Calu3 (cell line): ENCODE results near the gene FYN. TPM values are rescaled to one million over a fixed set of nuclear protein-coding genes. Genes with fewer than 3 reads are reported as not detected.

Experiments used
- BruUV-seq: library from RNA; stranded (reverse); fragments of 400-500 nt; replicated peaks from 2 replicates; lab custom pipeline; 2021; lab: Mats Ljungman, UMichigan
- CTCF ChIA-PET: fragments of 300-600 bp; sonication (Branson Sonifier 250); formaldehyde crosslinking; loops from one replicate; lab custom pipeline; 2022; ENCODE audit warnings: antibody characterized with exemption; lab: Charles Lee
- DNase-seq: peaks from one replicate; pipeline ENCODE4 v3.0.0; 2022
- H3K27ac Mint-ChIP-seq: one replicate; pipeline ENCODE4 v1.8.0; 2022; ENCODE audit warnings: mixed read lengths; ENCODE audit not compliant: unreplicated experiment
- H3K27me3 Mint-ChIP-seq: one replicate; pipeline ENCODE4 v1.8.0; 2022; ENCODE audit warnings: mixed read lengths; ENCODE audit not compliant: unreplicated experiment
- H3K36me3 Mint-ChIP-seq: one replicate; pipeline ENCODE4 v1.8.0; 2022; ENCODE audit warnings: mild to moderate bottlenecking, moderate library complexity, mixed read lengths; ENCODE audit not compliant: insufficient read depth, unreplicated experiment
- H3K4me1 Mint-ChIP-seq: one replicate; pipeline ENCODE4 v1.8.0; 2022; ENCODE audit warnings: mild to moderate bottlenecking, low read depth, mixed read lengths; ENCODE audit not compliant: unreplicated experiment
- H3K4me3 Mint-ChIP-seq: one replicate; pipeline ENCODE4 v1.8.0; 2022; ENCODE audit warnings: mild to moderate bottlenecking, low read depth, moderate library complexity, mixed read lengths; ENCODE audit not compliant: unreplicated experiment
- H3K9me3 Mint-ChIP-seq: one replicate; pipeline ENCODE4 v1.8.0; 2022; ENCODE audit warnings: low read depth, mixed read lengths; ENCODE audit not compliant: unreplicated experiment
- intact Hi-C: fragments of 100-400 bp; cut with micrococcal nuclease; formaldehyde crosslinking; loops from one replicate; pipeline ENCODE4 v1.10.0; 2022; ENCODE audit not compliant: unreplicated experiment
- total RNA-seq: library from RNA; stranded (reverse); gene quantifications from 2 replicates; pipeline ENCODE4 v1.2.3, GENCODE V29; 2022
- TF ChIP-seq, protein P1 (sequence below): fragments of 200-600 bp; IDR thresholded peaks from one replicate; pipeline ENCODE4 v1.8.0; 2022; ENCODE audit warnings: antibody characterized with exemption; ENCODE audit not compliant: unreplicated experiment

FYN gene
- total RNA-seq, 1 experiment from 2014 or later: 61.0 TPM

DNA sequence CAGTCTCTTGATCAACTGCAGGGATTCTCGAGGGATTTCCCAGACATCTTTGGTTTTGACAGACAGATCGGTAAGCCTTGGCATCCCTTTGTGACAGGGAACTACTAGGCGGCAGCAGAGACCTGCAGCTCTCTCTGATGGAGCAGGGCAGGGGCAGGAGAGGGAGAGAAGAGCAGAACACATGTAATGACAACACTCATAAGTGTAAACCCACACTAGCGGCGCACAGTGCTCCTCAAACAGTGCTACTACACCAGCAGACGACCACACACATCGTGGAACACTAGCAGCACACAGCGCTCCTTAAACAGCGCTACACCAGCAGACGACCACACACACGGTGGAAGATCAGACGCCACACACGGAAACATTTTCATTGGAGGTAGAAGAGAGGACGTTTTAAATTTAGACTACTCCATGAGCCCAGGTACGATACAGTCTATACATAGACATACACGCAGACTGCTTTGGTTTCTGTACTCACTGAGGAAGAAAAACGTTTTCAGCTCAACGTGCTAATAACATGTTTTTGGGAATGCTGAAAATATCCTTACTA, 173.0 kb downstream of the FYN start:
- H3K27me3 Mint-ChIP-seq: no peaks in the 10 kb centered on the region
- no peaks in the 10 kb centered on the region for H3K36me3 Mint-ChIP-seq
- TF ChIP-seq, protein P1, sequence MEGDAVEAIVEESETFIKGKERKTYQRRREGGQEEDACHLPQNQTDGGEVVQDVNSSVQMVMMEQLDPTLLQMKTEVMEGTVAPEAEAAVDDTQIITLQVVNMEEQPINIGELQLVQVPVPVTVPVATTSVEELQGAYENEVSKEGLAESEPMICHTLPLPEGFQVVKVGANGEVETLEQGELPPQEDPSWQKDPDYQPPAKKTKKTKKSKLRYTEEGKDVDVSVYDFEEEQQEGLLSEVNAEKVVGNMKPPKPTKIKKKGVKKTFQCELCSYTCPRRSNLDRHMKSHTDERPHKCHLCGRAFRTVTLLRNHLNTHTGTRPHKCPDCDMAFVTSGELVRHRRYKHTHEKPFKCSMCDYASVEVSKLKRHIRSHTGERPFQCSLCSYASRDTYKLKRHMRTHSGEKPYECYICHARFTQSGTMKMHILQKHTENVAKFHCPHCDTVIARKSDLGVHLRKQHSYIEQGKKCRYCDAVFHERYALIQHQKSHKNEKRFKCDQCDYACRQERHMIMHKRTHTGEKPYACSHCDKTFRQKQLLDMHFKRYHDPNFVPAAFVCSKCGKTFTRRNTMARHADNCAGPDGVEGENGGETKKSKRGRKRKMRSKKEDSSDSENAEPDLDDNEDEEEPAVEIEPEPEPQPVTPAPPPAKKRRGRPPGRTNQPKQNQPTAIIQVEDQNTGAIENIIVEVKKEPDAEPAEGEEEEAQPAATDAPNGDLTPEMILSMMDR: no peak
- H3K9me3 Mint-ChIP-seq: no peaks in the 10 kb centered on the region
- intact Hi-C loops: no loop called here
- H3K4me3 Mint-ChIP-seq: no peak overlapping the region
- CTCF ChIA-PET: interaction anchor here (0.7 kb wide), 1 partner anchor 9 kb away, joined by 3 read pairs; no protein-coding TSS in a partner anchor
- DNase-seq: no peak
- no TSS peak for BruUV-seq
- H3K27ac Mint-ChIP-seq: no peak overlapping the region
- H3K4me1 Mint-ChIP-seq: no peaks in the 10 kb centered on the region

DNA sequence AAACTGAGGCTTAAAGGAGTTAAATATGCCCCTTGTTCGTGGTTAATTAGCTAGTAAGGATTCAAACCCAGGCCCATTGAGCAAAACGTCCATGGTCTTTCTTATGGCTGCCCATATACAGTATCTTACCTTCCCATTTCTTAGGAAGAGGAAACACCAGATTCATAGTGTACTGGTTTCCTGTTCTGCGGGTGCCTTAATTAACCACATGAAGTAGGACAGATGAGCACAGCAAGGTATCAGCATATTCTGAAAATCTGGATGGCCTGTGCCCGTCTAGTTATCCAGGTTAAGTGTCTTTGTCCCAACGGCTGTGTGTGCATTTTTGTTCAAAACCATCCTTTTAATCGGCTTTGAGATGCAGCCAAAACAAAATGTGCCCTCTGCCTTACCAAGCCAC, 174.1 kb downstream of the FYN start:
- Mint-ChIP-seq H3K9me3 (no peaks in the 10 kb centered on the region), H3K36me3 (no peaks in the 10 kb centered on the region), H3K27me3 (no peaks in the 10 kb centered on the region), H3K4me1 (no peaks in the 10 kb centered on the region), H3K4me3 (no peak overlapping the region), H3K27ac (no peak overlapping the region)
- intact Hi-C loops: no loop called here
- TF ChIP-seq, protein P1: no peak
- CTCF ChIA-PET: no interaction called here
- DNase-seq: no peak
- no TSS peak for BruUV-seq

GRCh38 chr6:111696814-111697213, 176.4 kb downstream of the FYN start:
- TF ChIP-seq, protein P1: no peak
- no peaks in the 10 kb centered on the region for H3K9me3 Mint-ChIP-seq
- intact Hi-C loops: no loop called here
- peaks cover 17% of the 10 kb centered on the region for H3K4me1 Mint-ChIP-seq
- H3K27ac Mint-ChIP-seq: no peak overlapping the region
- DNase-seq: no peak
- BruUV-seq: no TSS peak
- peaks cover 9% of the 10 kb centered on the region for H3K36me3 Mint-ChIP-seq
- H3K4me3 Mint-ChIP-seq: no peak overlapping the region
- CTCF ChIA-PET: no interaction called here
- no peaks in the 10 kb centered on the region for H3K27me3 Mint-ChIP-seq

- no TSS peak for BruUV-seq
- intact Hi-C loops: no loop called here
- peak overlapping the region; percentile 49 for H3K27ac Mint-ChIP-seq
- H3K4me3 Mint-ChIP-seq: peak overlapping the region; percentile 58
- H3K4me1 Mint-ChIP-seq: peaks cover 26% of the 10 kb centered on the region
- H3K9me3 Mint-ChIP-seq: no peaks in the 10 kb centered on the region
- H3K36me3 Mint-ChIP-seq: peaks cover 15% of the 10 kb centered on the region
- H3K27me3 Mint-ChIP-seq: no peaks in the 10 kb centered on the region
- CTCF ChIA-PET: interaction anchor here (0.6 to 1.4 kb wide), 3 partner anchors 87 to 1446 kb away, joined by 3 to 6 read pairs (median 4); partner anchors contain the start of gene TRAF3IP2
- DNase-seq: peak; percentile 49
- TF ChIP-seq, protein P1: no peak
Measured at GRCh38 chr6:111692327-111693164, 180.7 kb downstream of the FYN start.
